ENCODE data around the gene VWA8. TPM values are rescaled to one million over a fixed set of nuclear protein-coding genes. Genes with fewer than 3 reads are reported as not detected.

Gene VWA8
- polyA plus RNA-seq (2012; ENCODE audit: insufficient read depth, insufficient read length, low read depth), result 8.2 TPM

GRCh38 chr13:41960637-41961465 is at the start of gene VWA8:
VWA8 (minus strand) TSS chr13:41961109; CDS start chr13:41961015, 94 bp downstream.
- no peak for TF ChIP-seq CTCF (IDR thresholded peaks at IDR 0.05; ENCODE audit: low read depth, low read length)
- peak within 1 kb of the TSS; percentile 83 for H3K4me3 ChIP-seq (ENCODE audit: low read depth, low read length)

GRCh38 chr13:42009057-42009456 is 48.1 kb upstream of the VWA8 start:
- Histone ChIP-seq H3K4me3 (ENCODE audit: low read depth, low read length) (no peak overlapping the region), H3K4me1 (no peaks in the 10 kb centered on the region), H3K9me3 (no peaks in the 10 kb centered on the region), H3K27me3 (no peaks in the 10 kb centered on the region), H3K36me3 (no peaks in the 10 kb centered on the region)
- TF ChIP-seq CTCF (IDR thresholded peaks at IDR 0.05; ENCODE audit: low read depth, low read length), result no peak
- no peak for DNase-seq

More at GRCh38 chr13:41960637-41961465, at the start of gene VWA8:
- peak; percentile 86 for DNase-seq
- Histone ChIP-seq H3K4me1 (no peaks in the 10 kb centered on the region), H3K36me3 (no peaks in the 10 kb centered on the region), H3K9me3 (no peaks in the 10 kb centered on the region), H3K27me3 (no peaks in the 10 kb centered on the region)

- no peaks in the 10 kb centered on the region for H3K9me3 ChIP-seq
- no peak for TF ChIP-seq CTCF (IDR thresholded peaks at IDR 0.05; ENCODE audit: low read depth, low read length)
- no peak for DNase-seq
These were observed 46.9 kb upstream of the VWA8 start for GRCh38 chr13:42007844-42008243.

GRCh38 chr13:42002066-42002465 is 41.2 kb upstream of the VWA8 start:
- no peak for DNase-seq
- TF ChIP-seq CTCF (IDR thresholded peaks at IDR 0.05; ENCODE audit: low read depth, low read length), result no peak
- Histone ChIP-seq H3K9me3 (no peaks in the 10 kb centered on the region; the same call in 1 of the 2 replicates), H3K4me1 (no peaks in the 10 kb centered on the region), H3K27me3 (no peaks in the 10 kb centered on the region), H3K4me3 (ENCODE audit: low read depth, low read length) (no peak overlapping the region), H3K36me3 (no peaks in the 10 kb centered on the region)

More at GRCh38 chr13:42007844-42008243, 46.9 kb upstream of the VWA8 start:
- no peaks in the 10 kb centered on the region for H3K4me1 ChIP-seq
- no peak overlapping the region for H3K4me3 ChIP-seq (ENCODE audit: low read depth, low read length)
- no peaks in the 10 kb centered on the region for H3K36me3 ChIP-seq
- H3K27me3 ChIP-seq, result no peaks in the 10 kb centered on the region

GRCh38 chr13:42001580-42001979 is 40.7 kb upstream of the VWA8 start:
- no peaks in the 10 kb centered on the region for H3K27me3 ChIP-seq
- H3K4me1 ChIP-seq, result no peaks in the 10 kb centered on the region
- DNase-seq, result no peak
- H3K9me3 ChIP-seq, result no peaks in the 10 kb centered on the region; the same call in 1 of the 2 replicates
- no peaks in the 10 kb centered on the region for H3K36me3 ChIP-seq
- TF ChIP-seq CTCF (IDR thresholded peaks at IDR 0.05; ENCODE audit: low read depth, low read length), result no peak
- no peak overlapping the region for H3K4me3 ChIP-seq (ENCODE audit: low read depth, low read length)

- no peaks in the 10 kb centered on the region for H3K4me1 ChIP-seq
- no peaks in the 10 kb centered on the region for H3K36me3 ChIP-seq
- H3K27me3 ChIP-seq, result no peaks in the 10 kb centered on the region
- H3K9me3 ChIP-seq, result no peaks in the 10 kb centered on the region; the same call in 1 of the 2 replicates
- no peak overlapping the region for H3K4me3 ChIP-seq (ENCODE audit: low read depth, low read length)
- TF ChIP-seq CTCF (IDR thresholded peaks at IDR 0.05; ENCODE audit: low read depth, low read length), result no peak
- no peak for DNase-seq
These were observed 39.9 kb upstream of the VWA8 start for GRCh38 chr13:42000846-42001245.
